CD4-positive, alpha-beta T cell treated with Interleukin-6 for 4 hours (primary cell): Measurements from ENCODE around the gene SURF2.

Experiments used
- DNase-seq: peaks from one replicate; pipeline ENCODE4 v3.0.0-alpha.2; 2020; ENCODE audit warnings: mixed read lengths

SURF2 gene

DNA sequence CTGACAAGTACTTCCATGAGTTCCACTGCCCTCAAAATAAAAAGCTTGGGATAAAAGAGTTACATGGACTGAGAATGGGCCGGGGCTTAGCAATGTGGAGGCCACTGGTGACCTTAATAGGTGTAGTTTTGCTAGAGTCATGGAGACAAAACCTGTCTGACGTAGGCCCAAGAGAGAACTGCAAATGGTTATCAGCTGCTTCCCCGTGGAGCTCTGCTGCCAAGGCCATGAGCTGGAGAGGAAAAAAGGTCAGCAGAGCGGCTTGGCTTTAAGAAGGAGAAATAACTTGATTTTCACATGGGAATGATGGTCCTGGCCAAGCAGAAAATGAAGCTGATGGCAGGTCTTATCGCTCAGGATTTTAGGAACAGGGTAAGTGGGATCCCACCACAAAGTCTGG is 16.7 kb upstream of the SURF2 start:
- DNase-seq: no peak

DNA sequence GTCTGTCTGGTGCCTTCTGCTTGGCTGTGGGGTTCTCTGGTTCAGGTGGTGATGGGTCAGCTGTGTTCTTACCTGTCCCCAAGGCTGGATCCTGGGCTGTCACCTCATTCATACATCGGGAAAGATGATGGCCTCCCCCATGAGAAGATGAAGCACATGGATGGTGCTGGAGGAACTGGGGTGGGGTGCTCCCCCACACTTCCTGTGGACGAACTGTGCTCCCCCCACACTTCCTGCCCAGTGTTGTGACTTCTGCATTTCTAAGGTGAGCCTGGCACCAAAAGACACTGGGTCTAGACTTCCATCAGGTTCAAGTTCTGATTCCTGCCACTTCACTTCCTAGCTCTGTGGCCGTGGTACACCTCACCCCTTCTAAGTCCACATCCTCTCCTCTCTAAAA is 16.1 kb upstream of the SURF2 start:
- no peak for DNase-seq

DNA sequence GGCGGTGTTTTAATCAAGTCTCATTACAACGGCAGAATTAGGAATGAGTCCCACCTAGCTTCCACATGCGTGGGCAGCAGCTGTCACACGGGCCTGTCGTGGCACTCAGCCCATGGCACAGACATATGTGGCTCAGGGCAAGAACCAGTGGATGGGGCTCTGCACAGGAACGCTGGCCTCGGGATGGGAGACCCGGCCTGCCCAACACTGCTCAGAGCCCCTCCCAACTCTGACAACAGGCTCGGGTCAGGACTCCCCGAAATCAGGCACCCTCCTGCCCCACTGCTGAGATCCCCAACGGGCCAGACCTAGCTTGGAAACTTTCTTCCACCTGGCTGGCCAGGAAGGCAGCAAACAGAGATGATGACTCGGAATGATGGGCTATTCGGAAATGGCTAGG is 15.4 kb upstream of the SURF2 start:
- DNase-seq: no peak

DNA sequence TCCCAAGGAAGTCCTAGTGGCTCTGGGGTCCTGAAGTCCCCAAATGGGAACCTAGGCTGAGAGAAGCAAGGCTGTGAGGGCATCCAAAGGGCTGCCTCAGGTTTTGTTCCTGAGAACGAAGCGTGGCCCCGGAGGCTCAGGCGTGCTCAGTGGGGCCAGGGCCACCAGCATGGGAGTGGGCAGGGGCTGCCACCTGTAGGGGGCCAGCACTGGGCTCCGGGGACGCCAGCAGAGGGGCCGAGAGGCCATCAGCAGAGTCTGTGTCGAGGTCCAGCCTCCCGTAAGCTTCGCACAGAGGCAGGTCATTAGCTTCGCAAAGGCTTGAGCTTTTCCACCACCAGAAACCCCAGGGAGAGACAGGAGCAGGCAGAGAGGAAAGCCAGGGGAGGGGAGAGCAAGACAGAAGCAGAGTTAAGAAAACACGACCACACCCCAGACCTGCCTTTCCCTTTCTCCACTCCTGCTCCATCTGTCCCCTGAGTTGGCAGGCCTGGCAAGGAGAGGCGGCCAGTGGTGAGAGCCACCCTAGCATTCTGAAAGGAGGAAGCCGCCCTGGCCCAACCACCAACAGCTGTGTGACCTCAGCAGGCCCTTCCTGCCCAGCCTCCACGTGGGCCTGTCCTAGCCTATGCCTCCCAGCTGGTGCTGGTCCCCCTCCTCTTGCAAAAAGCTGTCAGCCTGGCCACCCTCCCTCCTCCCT is 14.8 kb upstream of the SURF2 start:
- no peak for DNase-seq

DNA sequence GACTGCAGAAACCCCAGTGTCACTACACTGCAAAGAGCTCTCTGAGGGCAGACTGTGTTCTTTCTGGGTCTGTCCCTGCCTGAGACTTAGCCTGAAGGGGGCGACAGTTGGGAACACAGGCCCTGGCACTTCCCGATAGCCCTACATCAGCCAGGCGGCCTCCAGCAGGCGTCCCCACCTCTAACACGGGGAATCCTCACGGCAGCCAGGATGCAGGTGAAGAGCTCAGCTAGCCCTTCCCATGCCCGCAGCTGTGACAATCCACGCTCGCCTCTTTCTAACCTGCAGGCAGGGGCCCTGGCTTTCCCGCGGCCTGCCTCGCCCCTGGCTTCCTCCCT is 14.3 kb upstream of the SURF2 start:
- no peak for DNase-seq

DNA sequence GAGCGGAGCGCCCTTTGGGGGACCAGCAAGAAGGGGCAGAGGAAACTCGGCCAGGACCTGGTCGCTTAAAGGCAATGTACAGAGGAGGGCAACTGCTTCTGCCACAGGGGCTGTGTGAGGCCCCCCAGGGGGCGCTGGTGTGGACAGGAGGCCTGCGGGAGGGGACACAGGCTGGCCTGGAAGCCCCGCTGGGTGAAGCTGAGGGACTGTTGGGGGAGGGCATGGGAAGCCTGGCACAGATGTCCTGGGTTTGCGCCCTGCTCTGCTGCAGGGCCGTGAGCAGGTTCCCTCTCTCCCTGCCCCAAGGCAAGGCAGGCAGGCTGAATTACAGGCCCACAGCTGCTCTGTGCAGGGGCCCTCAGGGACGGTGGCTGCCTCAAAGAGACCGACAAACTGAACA is 13.8 kb upstream of the SURF2 start:
- no peak for DNase-seq

DNA sequence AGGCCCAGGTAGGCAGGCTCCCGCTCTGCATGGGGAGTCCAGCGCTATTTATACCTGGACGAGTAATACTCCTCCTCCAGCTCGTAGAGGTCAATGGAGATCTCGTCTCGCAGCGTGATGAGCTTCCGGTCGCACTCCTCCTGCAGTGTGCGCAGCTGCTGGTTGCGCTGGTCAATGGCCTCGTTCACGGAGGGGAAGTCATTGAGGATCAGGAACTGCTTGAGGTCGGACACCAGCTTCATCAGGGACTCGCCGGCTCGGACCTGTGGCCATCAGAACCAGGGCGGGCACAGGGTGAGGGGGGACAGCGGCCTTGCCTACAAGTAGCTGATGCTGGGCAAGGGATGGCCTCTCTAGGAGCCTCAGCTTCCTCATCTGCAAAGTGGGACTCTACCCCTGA is 12.3 kb upstream of the SURF2 start:
- DNase-seq: no peak

DNA sequence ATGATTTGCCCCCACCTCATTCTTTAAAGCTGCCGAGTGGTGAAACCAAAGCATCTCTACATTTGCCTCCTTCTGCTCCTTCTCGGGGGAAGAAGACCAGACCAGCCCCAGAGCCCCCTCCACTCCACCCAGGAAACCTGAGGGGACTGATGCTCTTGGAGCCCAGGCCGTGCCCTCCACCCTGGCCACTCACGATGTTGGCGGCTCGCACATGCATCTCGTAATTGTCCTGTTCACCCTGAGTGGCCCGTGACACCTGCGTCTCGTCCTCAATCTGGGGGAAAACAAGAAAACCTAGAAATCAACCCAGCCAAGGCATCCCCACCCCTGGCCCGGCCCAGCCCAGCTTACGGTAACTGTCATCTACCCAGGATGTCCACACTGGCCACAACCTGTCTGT is 11.4 kb upstream of the SURF2 start:
- DNase-seq: no peak

DNA sequence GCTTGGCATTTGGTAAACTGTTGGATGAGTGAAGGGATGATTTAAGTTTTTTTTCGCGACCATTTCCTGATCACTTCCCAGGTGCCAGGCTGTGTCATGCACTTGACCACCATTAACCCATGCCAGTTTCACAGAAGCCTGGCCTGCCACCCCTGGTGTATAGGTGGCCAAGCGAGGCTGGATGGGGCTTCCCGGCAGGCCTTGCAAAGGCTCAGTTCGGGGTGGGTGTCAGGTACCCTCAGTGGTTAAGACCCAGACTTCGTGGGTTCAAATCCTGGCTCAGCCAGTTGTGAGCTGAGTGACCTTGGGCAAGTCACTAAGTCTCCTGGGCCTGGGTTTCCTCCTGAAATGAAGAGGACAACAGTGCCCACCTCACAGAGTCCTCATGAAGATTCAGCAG is 10.8 kb upstream of the SURF2 start:
- no peak for DNase-seq

DNA sequence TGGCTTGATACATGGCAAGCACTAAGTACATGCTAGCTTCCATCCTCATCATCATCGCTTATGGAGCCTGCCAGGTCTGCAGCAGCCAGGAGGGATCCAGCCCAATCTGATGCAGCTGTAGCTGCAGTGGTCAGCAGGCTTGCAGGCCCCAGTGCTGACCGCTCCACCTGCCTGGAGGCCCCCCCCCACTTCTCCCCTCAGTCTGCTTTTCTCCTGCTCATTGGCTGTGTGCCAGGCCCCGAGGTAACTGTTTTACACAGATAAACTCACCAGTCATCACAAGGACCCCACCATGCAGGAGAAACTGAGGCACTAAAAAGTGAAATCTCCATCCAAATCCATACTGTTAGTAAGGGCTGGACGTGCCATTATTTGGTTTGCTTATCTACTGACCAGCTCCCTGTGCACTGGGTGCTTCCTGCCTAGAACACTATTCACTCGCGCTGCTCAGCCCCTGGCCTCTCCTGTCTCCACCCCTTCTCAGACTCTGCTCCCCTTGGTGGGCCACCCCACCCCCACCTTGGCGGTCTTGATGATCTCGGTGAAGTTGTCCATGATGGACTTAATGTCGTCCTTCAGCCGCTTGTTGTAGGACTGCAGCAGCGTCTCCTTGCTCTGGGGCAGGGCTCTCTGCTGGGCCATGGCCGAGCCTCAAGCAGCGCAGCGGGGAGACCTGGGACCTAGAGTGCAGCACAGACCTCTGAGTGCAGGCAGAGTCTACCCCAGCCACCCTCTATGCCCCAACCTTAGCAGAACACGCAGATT is 10.1 kb upstream of the SURF2 start:
- no peak for DNase-seq

DNA sequence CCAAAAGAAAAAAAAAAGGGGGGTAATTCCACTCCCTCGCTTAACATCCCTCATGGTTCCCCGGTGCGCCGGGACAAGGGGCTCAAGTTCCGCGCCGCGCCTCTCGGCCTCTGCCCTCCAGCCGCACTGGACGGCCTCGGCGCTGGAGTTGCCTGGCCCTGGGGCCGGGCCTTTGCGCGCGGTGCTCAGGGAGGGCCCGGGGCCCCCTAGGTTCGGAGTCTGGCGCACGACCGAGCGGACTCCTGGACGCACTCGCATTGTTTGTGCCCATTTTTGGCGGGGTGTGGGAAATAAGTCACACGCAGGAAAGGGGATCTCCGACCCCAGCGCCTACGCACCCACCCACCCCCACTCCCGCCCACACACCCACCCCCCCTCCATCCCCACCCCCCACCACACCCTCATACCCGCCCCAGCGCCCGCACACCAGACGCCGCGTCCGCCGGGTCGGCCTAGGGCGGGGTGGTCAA is 8.8 kb upstream of the SURF2 start:
- peak; percentile 45 for DNase-seq

DNA sequence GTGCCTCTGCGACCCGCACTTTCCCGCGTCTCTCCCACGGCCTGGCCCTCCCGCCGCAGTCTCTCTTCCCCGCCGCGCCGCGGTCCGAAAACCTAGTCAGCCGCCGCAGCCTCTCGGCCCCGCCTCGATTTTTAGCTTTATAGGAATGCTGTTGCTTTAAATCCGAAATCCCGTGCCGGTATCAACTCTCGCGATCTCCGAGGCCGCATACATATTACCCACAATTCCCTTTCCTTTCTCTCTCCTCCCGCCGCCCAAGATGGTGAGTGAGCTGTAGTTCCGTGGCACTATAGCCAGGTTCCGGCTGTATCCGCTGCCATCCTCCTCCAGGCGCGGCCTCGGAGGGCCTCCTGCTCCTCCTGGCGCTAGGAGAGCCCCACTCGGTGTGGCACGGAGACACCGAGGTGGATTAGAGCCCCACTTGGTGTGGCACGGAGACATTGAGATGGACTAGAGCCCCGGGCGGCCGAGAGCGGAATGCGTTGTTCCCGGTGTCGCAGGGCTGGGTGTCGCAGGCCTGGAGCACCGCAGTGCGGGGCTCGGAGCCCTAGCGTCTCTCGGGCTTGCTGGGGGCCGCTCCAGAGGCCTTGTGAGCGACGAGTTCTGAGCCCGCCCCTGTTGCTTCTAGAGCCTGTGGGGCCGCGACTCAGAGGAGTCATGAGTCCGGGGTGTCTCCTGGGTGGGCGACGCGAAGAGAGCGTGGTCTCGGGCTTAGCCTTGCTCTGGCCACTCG is 8.2 kb upstream of the SURF2 start, which contains the start of the genes MED22 and RPL7A:
Gene MED22 (minus strand): TSS at position 147 of the 733 bp plus-strand sequence. CDS start 1,469 bp downstream, outside the sequence.
Gene RPL7A (plus strand): TSS at position 234 of the 733 bp plus-strand sequence. CDS start 26 bp downstream, at position 260.
- peak; percentile 93 for DNase-seq

DNA sequence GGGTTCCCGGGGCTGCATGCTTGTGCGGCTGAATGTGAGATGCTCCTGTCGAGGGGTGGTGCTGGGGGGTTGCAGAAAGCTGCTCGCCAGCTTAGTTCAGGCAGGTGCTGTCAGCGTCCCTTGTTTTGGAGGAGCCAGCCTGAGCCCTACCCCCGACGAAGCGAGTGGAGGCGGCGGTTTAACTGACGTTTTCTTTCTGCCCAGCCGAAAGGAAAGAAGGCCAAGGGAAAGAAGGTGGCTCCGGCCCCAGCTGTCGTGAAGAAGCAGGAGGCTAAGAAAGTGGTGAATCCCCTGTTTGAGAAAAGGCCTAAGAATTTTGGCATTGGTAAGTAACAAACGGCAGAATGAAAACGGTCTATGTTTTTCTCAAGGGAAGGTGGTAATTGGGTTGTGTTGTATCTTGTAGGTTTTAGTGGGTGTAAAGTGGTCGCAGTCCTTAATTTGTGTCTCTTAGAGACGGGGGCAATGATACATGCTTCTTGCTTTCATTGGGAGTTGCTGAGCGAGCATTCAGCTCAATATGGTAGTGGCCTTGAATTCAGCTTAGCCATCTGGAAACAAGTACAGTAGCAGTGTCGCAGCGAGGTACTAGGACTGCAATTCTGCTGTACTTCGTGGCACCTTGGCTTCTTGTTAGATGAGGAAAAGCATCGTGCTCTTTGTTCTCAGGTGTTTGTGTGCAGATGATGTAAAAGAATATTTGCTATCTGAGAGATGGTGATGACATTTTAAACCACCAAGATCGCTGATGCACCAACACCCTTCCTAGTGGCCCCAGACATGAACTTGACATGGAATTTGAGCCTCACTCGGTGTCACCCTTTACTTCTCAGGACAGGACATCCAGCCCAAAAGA is 7.4 kb upstream of the SURF2 start:
- no peak for DNase-seq

DNA sequence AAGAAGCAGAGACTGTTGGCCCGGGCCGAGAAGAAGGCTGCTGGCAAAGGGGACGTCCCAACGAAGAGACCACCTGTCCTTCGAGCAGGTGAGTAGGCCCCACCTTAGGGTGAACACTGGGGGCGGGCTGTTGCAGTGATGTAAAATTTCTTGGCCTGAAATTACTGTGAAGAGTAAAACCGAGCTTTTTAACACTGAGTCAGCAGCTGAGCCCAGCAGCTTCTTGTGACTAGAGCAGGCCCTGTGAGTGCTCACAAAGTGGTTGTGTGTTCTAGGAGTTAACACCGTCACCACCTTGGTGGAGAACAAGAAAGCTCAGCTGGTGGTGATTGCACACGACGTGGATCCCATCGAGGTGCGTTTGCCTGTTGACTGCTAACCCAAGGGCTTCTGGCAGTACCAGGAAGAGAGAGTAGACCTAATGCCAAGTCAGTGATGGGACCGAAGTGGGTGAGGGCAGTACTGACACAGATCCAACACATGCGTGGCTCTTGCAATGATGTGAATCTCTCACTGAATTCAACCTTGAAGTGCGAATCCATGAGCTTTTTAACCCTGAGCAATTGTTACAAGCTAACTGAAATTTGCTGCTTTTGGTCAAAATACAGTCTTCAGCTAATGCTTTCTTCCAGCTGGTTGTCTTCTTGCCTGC is 6.3 kb upstream of the SURF2 start:
- no peak for DNase-seq

DNA sequence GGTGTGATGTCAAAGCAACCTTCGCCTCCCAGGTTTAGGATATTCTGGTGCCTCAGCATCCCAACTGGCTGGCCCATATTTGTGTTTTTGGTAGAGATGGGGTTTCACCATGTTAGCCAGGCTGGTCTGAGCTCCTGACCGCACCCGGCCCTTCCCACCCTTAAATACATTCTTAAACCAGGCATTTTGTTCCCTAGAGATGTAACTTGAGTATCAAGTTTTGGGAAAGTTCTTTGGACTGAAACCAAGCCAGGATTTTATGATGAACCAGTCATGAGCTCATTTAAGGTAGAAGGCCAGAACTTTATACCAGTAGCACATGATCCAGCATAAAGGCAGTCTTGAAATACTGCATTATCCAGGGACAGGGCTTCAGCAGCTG is 4.8 kb upstream of the SURF2 start:
- DNase-seq: no peak

DNA sequence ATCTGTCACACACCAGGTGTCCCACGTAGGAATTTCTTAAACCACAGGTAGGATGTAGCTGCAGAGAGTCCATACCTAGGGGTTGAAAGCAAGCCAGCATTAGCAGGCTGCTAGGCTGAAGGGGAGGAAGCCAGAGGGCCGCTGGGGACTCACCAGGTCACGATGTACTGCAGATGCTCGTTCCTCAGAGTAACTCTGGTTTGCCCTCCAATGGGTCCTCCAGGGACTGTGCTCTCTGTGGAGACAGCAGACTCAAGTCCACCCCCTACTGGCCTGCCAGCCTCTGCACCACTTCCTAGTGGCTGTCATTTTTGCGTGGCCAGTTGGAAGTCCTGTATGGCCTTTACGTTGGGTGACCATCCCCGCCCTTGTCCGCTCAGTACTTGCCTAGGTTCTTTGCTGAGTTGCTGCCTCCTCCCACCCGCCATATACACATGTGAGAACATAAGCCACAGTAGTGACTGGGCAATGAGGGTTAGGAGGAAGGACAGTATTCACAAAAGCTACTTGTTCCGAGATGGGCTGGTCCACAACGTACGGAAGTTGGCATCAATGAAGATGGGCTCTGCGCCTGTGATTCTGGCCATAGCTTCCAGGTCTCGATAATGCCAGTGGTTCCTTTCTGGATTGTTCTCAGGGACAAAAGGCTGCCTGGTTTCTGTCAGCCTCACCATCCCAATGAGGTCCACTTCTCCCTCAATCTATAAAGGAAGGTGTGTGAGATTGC is 4.3 kb upstream of the SURF2 start:
- DNase-seq: peak; percentile 45

DNA sequence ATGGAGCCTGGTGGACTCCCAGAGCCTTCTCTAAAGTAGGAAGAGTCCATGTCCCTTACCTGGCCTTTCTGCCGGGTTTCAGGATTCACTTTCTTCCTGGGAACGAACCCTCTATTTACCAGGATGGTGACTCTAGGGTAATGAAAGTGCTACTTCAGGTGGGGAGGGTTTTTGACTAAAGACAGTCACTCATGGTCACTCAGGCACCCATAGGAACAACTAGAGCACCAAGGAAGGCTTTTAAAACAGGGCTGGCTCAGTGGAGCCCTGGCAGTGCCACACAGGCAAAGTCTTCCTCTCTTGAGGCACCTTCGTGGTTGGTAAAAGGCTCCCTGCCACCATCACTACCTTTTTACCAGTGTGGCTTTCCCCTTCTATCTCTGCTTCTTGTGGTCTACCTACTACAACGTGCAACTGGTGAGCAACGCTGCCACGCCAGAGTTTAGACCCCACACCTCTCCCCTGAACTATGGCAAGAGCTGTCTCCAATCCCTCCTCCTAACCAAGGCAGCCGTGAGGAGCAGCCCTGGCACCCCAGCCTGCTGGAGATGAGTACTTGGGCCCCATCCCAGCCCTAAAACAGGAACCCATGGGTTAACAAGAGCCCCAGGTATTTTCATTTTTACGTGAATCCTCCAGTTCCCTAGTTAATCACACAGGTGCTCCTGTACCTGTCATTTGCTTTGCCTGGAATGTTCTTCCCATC is 3.6 kb upstream of the SURF2 start:
- no peak for DNase-seq

DNA sequence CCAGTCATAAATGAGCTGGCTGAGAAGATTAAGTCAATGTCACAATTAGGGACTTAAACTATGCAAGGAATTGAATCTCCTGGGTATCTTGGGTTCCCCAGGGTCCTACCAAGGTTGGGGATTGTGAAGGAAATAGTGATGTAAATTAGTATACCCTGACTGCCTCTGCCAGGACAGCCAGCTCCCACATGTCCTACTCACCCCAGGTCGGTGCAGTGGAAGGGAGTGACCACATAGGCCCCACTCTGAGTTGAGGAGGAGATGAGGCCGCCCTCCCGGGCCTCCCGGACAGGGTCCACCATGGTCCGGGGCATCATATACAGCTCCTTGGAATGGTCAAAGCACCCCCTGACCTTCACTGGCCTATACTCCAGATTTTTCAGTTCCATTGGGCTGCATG is 2.8 kb upstream of the SURF2 start:
- no peak for DNase-seq

DNA sequence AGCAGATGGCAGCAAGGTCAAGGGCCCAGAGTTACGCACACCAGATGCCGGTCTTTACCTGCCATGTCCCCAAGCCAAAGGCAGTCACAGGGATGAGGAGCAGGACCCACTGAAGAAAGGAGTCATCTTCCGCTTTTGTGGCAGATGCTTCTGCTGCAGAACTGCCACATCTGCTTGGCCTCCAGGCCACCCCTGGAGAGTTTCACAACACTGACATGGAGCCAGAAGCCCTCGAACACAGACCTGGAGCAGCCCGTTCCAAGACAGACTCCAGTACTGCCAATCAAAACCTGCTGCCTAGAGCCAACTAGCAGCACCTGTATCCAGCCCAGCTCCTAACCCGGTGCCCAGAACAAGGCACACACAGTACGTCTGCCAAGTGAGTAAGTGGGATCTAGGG is 1.6 kb upstream of the SURF2 start:
- DNase-seq: no peak

DNA sequence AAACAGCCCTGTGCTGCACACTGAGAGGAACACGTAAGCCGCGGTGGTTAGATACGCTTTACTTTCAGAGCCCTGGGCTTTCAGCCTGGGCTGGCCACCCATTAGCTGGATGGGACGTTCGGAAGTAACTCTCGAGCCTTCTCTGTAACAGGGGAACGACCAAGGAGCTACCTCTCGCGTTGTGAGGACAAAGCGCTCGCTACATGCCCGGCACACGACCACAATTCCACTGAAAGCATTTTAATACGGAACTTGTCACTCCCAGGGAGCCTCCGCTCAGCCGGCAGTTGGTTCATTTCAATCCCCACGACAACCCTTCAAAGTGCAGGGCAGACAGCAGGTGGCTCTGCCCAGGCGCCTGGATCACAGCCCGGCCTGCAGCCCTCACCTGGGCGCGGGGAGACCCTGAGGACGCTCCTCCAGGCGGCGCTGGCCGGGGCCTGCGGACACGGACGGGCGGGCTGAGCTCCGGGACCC is 431 bp upstream of the SURF2 start:
- DNase-seq: peak; percentile 12

DNA sequence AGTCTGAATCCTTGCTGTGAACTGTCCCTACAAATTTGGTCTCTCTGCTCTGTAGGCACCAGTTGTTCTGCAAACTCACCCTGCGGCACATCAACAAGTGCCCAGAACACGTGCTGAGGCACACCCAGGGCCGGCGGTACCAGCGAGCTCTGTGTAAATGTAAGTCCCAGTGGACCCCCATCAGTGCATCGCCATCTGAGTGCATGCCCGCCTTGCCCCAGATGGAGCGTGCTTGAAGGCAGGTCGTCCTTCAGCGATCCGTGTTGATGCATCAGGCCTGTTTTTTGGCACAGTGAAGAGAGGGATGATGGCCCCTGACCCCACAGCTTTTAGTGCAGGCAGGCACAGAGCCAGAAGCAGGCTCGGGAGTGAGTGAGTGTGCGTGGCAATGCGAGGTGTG is 1.3 kb downstream of the SURF2 start:
- no peak for DNase-seq
